Brain microvascular endothelial cell (primary cell): ENCODE results near the gene SPSB1.

ENCODE experiments used
- DNase-seq: peaks from one replicate; pipeline ENCODE4 v3.0.0-alpha.2; 2020
- H3K27ac ChIP-seq: fragments of 250-450 bp; sonication (Bioruptor Pico); 2 replicates; pipeline ENCODE4 v1.5.1; 2020; ENCODE audit warnings: mild to moderate bottlenecking, moderate library complexity
- H3K27me3 ChIP-seq: fragments of 250-450 bp; sonication (Bioruptor Pico); replicated peaks from 2 replicates; pipeline ENCODE4 v1.5.1; 2020; ENCODE audit warnings: mild to moderate bottlenecking
- H3K36me3 ChIP-seq: fragments of 250-450 bp; sonication (Bioruptor Pico); replicated peaks from 2 replicates; pipeline ENCODE4 v1.5.1; 2020; ENCODE audit warnings: mild to moderate bottlenecking
- H3K4me3 ChIP-seq: 2 replicates; pipeline ENCODE4 v1.5.1; 2011; ENCODE audit warnings: low read depth, mild to moderate bottlenecking, control low read depth, low read length, moderate library complexity
- in situ Hi-C: cut with HindIII; loops from 2 replicates; pipeline ENCODE4 v1.10.0; 2017; ENCODE audit warnings: low sequenced_read_pairs, low pct_ligation_motif_present
- TF ChIP-seq, protein P1 (sequence below): IDR thresholded peaks from 2 replicates; pipeline ENCODE4 v1.5.1; 2011; ENCODE audit warnings: low read depth, mild to moderate bottlenecking, moderate library complexity, low read length, control low read depth, inconsistent platforms; ENCODE audit errors: missing control alignments

SPSB1 gene

DNA sequence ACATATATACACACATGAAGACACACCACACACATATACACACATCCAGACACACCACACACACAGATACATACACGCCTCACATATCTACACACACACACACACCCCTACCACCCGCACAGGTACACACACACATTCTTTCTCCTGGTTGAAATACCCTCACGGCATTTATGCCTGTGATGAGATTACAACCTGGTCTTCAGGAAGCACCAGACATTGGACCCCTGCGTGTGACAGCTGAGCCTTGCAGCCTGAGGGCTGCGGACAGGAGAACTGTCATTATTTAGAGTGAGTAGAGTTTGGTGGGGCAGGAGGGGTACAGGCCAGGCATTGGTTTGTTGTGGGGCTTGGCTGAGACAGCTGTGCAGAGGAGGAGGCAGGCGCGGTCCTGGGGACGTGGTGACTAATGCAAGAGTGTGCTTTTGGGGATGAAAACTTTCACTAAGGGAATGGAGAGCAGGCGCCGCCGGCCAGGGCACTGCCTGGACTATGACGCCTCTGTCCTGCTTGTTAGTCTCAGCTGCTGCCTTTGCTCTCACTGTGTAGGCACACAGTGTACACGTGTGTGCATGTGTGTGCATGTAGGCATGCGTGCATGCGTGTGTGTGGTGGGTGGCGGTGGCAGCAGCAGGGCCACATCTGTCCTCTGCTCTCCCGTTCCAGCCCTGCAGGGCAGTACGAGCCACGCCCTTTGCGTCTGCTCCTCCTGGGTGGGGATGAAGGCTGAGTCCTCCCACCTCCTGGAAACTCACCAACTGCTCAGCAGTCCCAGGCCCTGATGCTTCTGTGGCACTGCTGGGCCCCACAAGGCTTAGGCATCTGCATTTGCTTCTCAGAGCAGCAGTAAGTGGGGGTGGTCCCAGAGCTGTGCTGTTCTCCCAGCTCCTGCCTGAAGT is 57.6 kb downstream of the SPSB1 start:
- Histone ChIP-seq H3K27me3 (no peaks in the 10 kb centered on the region), H3K4me3 (no peak overlapping the region), H3K27ac (no peak overlapping the region), H3K36me3 (peaks cover 12% of the 10 kb centered on the region)
- in situ Hi-C loops: no loop called here
- no peak for DNase-seq
- TF ChIP-seq, protein P1, sequence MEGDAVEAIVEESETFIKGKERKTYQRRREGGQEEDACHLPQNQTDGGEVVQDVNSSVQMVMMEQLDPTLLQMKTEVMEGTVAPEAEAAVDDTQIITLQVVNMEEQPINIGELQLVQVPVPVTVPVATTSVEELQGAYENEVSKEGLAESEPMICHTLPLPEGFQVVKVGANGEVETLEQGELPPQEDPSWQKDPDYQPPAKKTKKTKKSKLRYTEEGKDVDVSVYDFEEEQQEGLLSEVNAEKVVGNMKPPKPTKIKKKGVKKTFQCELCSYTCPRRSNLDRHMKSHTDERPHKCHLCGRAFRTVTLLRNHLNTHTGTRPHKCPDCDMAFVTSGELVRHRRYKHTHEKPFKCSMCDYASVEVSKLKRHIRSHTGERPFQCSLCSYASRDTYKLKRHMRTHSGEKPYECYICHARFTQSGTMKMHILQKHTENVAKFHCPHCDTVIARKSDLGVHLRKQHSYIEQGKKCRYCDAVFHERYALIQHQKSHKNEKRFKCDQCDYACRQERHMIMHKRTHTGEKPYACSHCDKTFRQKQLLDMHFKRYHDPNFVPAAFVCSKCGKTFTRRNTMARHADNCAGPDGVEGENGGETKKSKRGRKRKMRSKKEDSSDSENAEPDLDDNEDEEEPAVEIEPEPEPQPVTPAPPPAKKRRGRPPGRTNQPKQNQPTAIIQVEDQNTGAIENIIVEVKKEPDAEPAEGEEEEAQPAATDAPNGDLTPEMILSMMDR: no peak

DNA sequence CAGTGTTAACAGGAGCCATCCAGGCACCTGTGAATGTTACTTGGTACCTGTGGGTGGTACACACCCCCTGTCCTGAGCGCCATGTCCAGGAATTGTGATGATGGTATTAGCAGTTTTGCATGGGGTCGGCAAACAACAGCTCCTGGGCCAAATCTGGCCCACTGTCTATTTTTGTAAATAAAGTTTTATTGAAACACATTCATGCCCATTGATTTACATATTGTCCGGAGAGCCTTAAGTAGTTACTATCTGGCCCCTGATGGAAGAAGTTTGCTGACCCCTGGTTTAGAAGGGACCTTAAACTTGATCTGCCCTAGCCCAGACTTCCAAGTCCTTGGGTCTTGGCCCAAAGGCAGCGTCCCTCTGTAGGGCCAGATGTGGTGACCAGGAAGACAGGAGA is 58.3 kb downstream of the SPSB1 start:
- H3K36me3 ChIP-seq: peaks cover 19% of the 10 kb centered on the region
- H3K27me3 ChIP-seq: no peaks in the 10 kb centered on the region
- in situ Hi-C loops: no loop called here
- no peak overlapping the region for H3K27ac ChIP-seq
- DNase-seq: no peak
- TF ChIP-seq, protein P1: no peak
- no peak overlapping the region for H3K4me3 ChIP-seq

DNA sequence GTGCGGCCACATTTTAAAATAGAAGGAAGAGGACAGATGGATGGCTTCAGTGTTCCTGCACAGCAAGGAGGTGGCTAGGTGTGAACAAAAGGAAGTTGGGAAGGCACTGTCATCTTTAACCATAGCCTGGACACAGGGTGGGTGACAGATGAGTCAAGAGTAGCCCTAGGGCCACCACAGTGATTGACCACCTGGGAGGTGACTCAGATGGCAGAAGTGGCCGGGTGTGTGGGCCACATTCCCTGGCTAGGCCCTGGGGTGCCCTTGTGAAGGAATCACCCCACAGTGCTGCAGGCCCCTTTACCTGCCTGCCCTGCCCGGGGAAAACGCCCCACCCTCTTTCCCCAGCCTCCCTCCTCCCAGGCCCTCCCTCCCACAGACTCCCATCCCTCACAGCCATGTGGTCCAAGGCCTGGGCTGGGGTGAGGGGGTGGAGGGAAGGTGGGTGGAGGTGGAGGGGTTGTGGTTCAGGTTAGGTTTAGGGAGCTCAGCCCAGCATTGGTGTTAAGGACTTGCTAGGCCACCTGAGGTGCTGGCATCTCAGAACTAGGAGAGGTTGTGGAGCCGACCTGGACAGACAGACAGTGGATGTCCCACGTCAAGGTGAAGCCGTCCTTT is 59.1 kb downstream of the SPSB1 start:
- no peak for DNase-seq
- H3K27me3 ChIP-seq: no peaks in the 10 kb centered on the region
- in situ Hi-C loops: no loop called here
- no peak overlapping the region for H3K27ac ChIP-seq
- H3K4me3 ChIP-seq: no peak overlapping the region
- TF ChIP-seq, protein P1: no peak
- peaks cover 27% of the 10 kb centered on the region for H3K36me3 ChIP-seq

DNA sequence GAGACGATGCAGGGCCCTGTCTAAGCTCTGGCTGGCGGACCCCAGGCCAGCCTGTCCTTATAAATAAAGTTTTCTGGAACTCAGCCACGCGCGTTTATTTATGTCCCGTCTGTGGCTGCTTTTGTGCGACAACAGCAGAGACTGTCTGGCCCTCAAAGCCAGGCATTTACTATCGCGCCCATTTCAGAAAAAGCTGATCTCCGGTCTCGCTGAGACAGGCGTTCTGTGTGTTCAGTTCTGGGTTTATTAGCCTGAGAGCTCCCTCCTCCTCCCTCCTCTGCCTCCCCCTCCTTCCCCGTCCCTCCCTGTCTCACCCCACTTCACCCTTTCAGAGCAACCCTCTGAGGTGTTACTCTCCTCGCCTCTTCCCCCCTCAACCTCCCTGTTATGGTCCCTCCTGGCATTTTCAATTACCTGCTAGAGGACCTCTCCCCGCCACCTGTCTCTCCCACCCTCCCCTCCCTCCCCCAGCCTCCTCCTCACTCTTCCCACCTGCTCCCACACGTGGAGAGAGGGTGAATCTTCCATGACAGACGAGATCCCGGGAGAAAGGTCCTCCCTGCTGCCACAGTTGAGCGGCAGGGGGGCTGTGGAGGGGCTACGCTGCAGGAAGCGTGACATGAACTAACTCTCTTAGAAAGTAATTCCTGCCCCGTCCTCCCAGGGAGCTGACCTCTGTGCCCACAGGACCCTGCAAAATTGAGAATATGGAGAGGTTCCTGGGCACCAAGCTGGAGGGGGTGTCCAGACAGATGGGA is 59.9 kb downstream of the SPSB1 start:
- DNase-seq: no peak
- no peak overlapping the region for H3K4me3 ChIP-seq
- H3K27me3 ChIP-seq: no peaks in the 10 kb centered on the region
- peaks cover 31% of the 10 kb centered on the region for H3K36me3 ChIP-seq
- in situ Hi-C loops: no loop called here
- TF ChIP-seq, protein P1: no peak
- no peak overlapping the region for H3K27ac ChIP-seq

DNA sequence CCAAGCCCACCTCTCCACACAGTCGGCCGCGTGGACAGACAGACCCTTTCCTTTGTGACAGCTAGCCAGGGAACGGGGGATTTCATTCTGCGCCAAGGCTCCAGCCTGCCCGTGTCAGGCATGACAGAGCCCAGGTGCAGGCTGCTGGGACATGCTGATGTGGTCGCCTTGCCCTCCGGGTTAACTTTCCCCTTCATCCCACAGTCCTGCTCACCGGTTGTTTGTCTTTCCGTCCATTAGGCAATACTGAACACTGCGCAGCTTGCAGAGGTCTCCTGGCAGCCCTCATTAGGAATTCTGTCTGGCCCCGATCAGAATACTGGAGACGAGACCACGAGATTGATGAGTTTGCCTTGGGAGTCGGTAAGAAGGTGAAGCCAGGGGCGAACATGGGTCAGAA is 62.8 kb downstream of the SPSB1 start:
- in situ Hi-C loops: no loop called here
- H3K27ac ChIP-seq: no peak overlapping the region
- no peaks in the 10 kb centered on the region for H3K27me3 ChIP-seq
- no peak for DNase-seq
- TF ChIP-seq, protein P1: no peak
- H3K36me3 ChIP-seq: peaks cover 34% of the 10 kb centered on the region
- H3K4me3 ChIP-seq: no peak overlapping the region
